Measurements from ENCODE around the gene ACTR6. TPM values are rescaled to one million over a fixed set of nuclear protein-coding genes. Genes with fewer than 3 reads are reported as not detected.

ACTR6 gene
- total RNA-seq = 22.4 and 24.5 TPM in 2 replicates

GRCh38 chr12:100200463-100201181 lies at the start of gene ACTR6:
Gene ACTR6 (plus strand): TSS chr12:100200815. CDS start chr12:100200852, 37 bp downstream.

GRCh38 chr12:100266835-100267602 lies 66.4 kb downstream of the ACTR6 start, which contains the start of the genes DEPDC4 and SCYL2:
Gene DEPDC4 (minus strand): TSS chr12:100267079. CDS start chr12:100267076, 3 bp downstream.
Gene SCYL2 (plus strand): TSS chr12:100267177. CDS start chr12:100282971, 15,794 bp downstream.

Other genes with a start within 250 kb of the ACTR6 start
- gene ANKS1B, start 215.9 kb upstream of the ACTR6 start, total RNA-seq = 1.2 TPM in 2 replicates
- gene BLTP3B, start 57.9 kb upstream of the ACTR6 start, total RNA-seq = 42.0 and 47.8 TPM in 2 replicates
- gene DEPDC4, start 66.3 kb downstream of the ACTR6 start, total RNA-seq = 1.1 and 3.2 TPM in 2 replicates
- gene SCYL2, start 66.4 kb downstream of the ACTR6 start, total RNA-seq = 44.0 and 45.7 TPM in 2 replicates
- gene SLC17A8, start 156.3 kb downstream of the ACTR6 start, total RNA-seq = 0.12 TPM in 1 of 2 replicates, not detected in the other